OCI-LY1 (cell line): ENCODE results near the gene CACNB1.

ENCODE experiments used
- H2AFZ ChIP-seq: fragments of 200-600 bp; sonication (generic), shearing (Covaris generic); 2 replicates; pipeline ENCODE4 v1.6.0; 2014; ENCODE audit warnings: antibody characterized with exemption, mild to moderate bottlenecking, low read length
- H3F3A ChIP-seq: fragments of 200-600 bp; sonication (generic), shearing (Covaris generic); 2 replicates; pipeline ENCODE4 v1.6.0; 2014; ENCODE audit warnings: mild to moderate bottlenecking, antibody characterized with exemption, low read length, moderate library complexity; ENCODE audit not compliant: insufficient read depth
- H3K27ac ChIP-seq: fragments of 200-600 bp; sonication (generic); 2 replicates; pipeline ENCODE4 v1.5.1; 2014; ENCODE audit warnings: low read length, mixed run types, mild to moderate bottlenecking, low read depth; ENCODE audit not compliant: poor library complexity, severe bottlenecking
- H3K27me3 ChIP-seq: fragments of 200-600 bp; sonication (generic); 2 replicates; pipeline ENCODE4 v1.6.0; 2014; ENCODE audit warnings: antibody characterized with exemption, mild to moderate bottlenecking, low read length, moderate library complexity; ENCODE audit not compliant: insufficient read depth
- H3K36me3 ChIP-seq: fragments of 200-600 bp; sonication (generic); 2 replicates; pipeline ENCODE4 v1.6.1; 2014; ENCODE audit warnings: mild to moderate bottlenecking, antibody characterized with exemption, low read length, moderate library complexity, mixed read lengths; ENCODE audit not compliant: insufficient read depth
- H3K4me1 ChIP-seq: fragments of 200-600 bp; sonication (generic); 2 replicates; pipeline ENCODE4 v1.5.1; 2014; ENCODE audit warnings: mild to moderate bottlenecking, low read length, moderate library complexity; ENCODE audit not compliant: insufficient read depth, severe bottlenecking
- H3K4me2 ChIP-seq: fragments of 200-600 bp; sonication (generic), shearing (Covaris generic); 2 replicates; pipeline ENCODE4 v1.6.1; 2014; ENCODE audit warnings: low read length
- H3K4me3 ChIP-seq: fragments of 200-600 bp; sonication (generic); 2 replicates; pipeline ENCODE4 v1.5.1; 2014; ENCODE audit warnings: low read length, low read depth, mild to moderate bottlenecking, mixed read lengths; ENCODE audit not compliant: poor library complexity, severe bottlenecking
- H3K79me2 ChIP-seq: fragments of 200-600 bp; shearing (Covaris generic); 2 replicates; pipeline ENCODE4 v1.6.1; 2016; ENCODE audit warnings: mixed run types, low read length, mixed read lengths; ENCODE audit not compliant: insufficient read depth
- H3K9ac ChIP-seq: fragments of 200-600 bp; sonication (generic), shearing (Covaris generic); 2 replicates; pipeline ENCODE4 v1.6.1; 2014; ENCODE audit warnings: mild to moderate bottlenecking, low read length, mixed read lengths
- H3K9me2 ChIP-seq: fragments of 200-600 bp; sonication (generic), shearing (Covaris generic); 2 replicates; pipeline ENCODE4 v1.6.1; 2014; ENCODE audit warnings: low read depth, mild to moderate bottlenecking, low read length, mixed read lengths
- H3K9me3 ChIP-seq: fragments of 200-600 bp; shearing (Covaris generic); 2 replicates; pipeline ENCODE4 v1.6.1; 2014; ENCODE audit warnings: low read length, mixed read lengths
- H4K20me1 ChIP-seq: fragments of 200-600 bp; sonication (generic), shearing (Covaris generic); 2 replicates; pipeline ENCODE4 v1.6.0; 2016; ENCODE audit warnings: mild to moderate bottlenecking, low read length; ENCODE audit not compliant: insufficient read depth
- CTCF ChIP-seq: fragments of 200-600 bp; sonication (generic), shearing (Covaris generic); IDR thresholded peaks from 2 replicates; pipeline ENCODE4 v1.5.1; 2017; ENCODE audit warnings: mild to moderate bottlenecking, antibody characterized with exemption, low read length, moderate library complexity, mixed read lengths
- EZH2 ChIP-seq: fragments of 200-600 bp; sonication (generic), shearing (Covaris generic); IDR thresholded peaks from 2 replicates; pipeline ENCODE4 v1.8.0; 2017; ENCODE audit warnings: borderline replicate concordance, mixed run types, mild to moderate bottlenecking, antibody characterized with exemption, low read length, moderate library complexity, mixed read lengths

Gene CACNB1

GRCh38 chr17:39195568-39196160 lies 1.8 kb downstream of the CACNB1 start:
- H3K4me1 ChIP-seq: peaks cover 38% of the 10 kb centered on the region
- peaks cover 5% of the 10 kb centered on the region for H3K79me2 ChIP-seq
- H3K4me3 ChIP-seq: peak overlapping the region; percentile 69
- H3K4me2 ChIP-seq: peak overlapping the region; percentile 99
- H3K9ac ChIP-seq: peak overlapping the region; percentile 53
- H3K9me3 ChIP-seq: no peaks in the 10 kb centered on the region
- no peak overlapping the region for H2AFZ ChIP-seq
- peaks cover 41% of the 10 kb centered on the region for H3K36me3 ChIP-seq
- TF ChIP-seq CTCF: no peak
- TF ChIP-seq EZH2: no peak
- peaks cover 9% of the 10 kb centered on the region; the same call in 1 of the 2 replicates for H3F3A ChIP-seq
- H3K27me3 ChIP-seq: no peaks in the 10 kb centered on the region
- no peaks in the 10 kb centered on the region for H3K9me2 ChIP-seq
- H4K20me1 ChIP-seq: no peaks in the 10 kb centered on the region
- H3K27ac ChIP-seq: peak overlapping the region; percentile 82

- H3K9me2 ChIP-seq: no peaks in the 10 kb centered on the region
- peaks cover 38% of the 10 kb centered on the region for H3K4me1 ChIP-seq
- H3K27ac ChIP-seq: peak overlapping the region; percentile 82
- H3K27me3 ChIP-seq: no peaks in the 10 kb centered on the region
- H3K9me3 ChIP-seq: no peaks in the 10 kb centered on the region
- H3K4me3 ChIP-seq: peak overlapping the region; percentile 10
- no peaks in the 10 kb centered on the region for H4K20me1 ChIP-seq
- H2AFZ ChIP-seq: no peak overlapping the region
- H3F3A ChIP-seq: peaks cover 9% of the 10 kb centered on the region; the same call in 1 of the 2 replicates
- peak overlapping the region; percentile 99; the same call in 1 of the 2 replicates for H3K4me2 ChIP-seq
- H3K79me2 ChIP-seq: no peaks in the 10 kb centered on the region
- TF ChIP-seq EZH2 (no peak), CTCF (no peak)
- H3K36me3 ChIP-seq: peaks cover 40% of the 10 kb centered on the region
- no peak overlapping the region; the same call in 1 of the 2 replicates for H3K9ac ChIP-seq
These were observed 2.4 kb downstream of the CACNB1 start for GRCh38 chr17:39194985-39195524.

GRCh38 chr17:39194089-39194984 lies 3.1 kb downstream of the CACNB1 start:
- H3F3A ChIP-seq: peaks cover 9% of the 10 kb centered on the region; the same call in 1 of the 2 replicates
- H3K4me1 ChIP-seq: peaks cover 35% of the 10 kb centered on the region
- no peaks in the 10 kb centered on the region for H4K20me1 ChIP-seq
- H3K9me2 ChIP-seq: no peaks in the 10 kb centered on the region
- H2AFZ ChIP-seq: no peak overlapping the region
- H3K79me2 ChIP-seq: no peaks in the 10 kb centered on the region
- H3K9ac ChIP-seq: no peak overlapping the region
- no peaks in the 10 kb centered on the region for H3K27me3 ChIP-seq
- no peaks in the 10 kb centered on the region for H3K9me3 ChIP-seq
- H3K4me3 ChIP-seq: no peak overlapping the region
- peak overlapping the region; percentile 99; the same call in 1 of the 2 replicates for H3K4me2 ChIP-seq
- TF ChIP-seq EZH2: no peak
- TF ChIP-seq CTCF: peak; percentile 34; the same call in 1 of the 2 replicates
- H3K27ac ChIP-seq: peak overlapping the region; percentile 82
- H3K36me3 ChIP-seq: peaks cover 40% of the 10 kb centered on the region
